Heart left ventricle (tissue), 13 donors: ENCODE results near the gene SUCO.

ENCODE experiments used
- CTCF ChIP-seq, 12 donors: fragments of 200-600 bp; sonication (generic) in 4 of 12; IDR thresholded peaks; one replicate each; pipeline versions ENCODE4 v1.5.0 to v1.8.0; 2018 to 2022; ENCODE audit warnings: antibody characterized with exemption in 12 of 12, mild to moderate bottlenecking in 5 of 12
- POLR2A ChIP-seq, 2 donors: fragments of 450-650 bp; IDR thresholded peaks; one replicate each; pipeline ENCODE4 v1.6.1; 2017; ENCODE audit warnings: antibody characterized with exemption in 2 of 2, mild to moderate bottlenecking in 2 of 2, moderate library complexity in 2 of 2
- donor health status: ischemic (EF 13 %, LVEDD 7.1; RV severe dilation, severe dysfunction).
- donor health status: DM: no; HTN: yes; CAD: no.
- donor health status: DM: no; HTN: no; CAD: no.
- donor health status: ischemic (EF 25% LVEDD 6.9; RV normal size, moderate dysfunction).
- donor health status: ischemic (EF 25% LVEDD 5.7; RV mildly dilated, moderate dysfunction).
- donor health status: ischemic (EF 35%, LVEDD 5.7; RV mildly dilated, moderate dysfunction).
- donor health status: nonischemic (EF 11% LVEDD 7.7; RV severe dilation, severe dysfunction).
- donor health status: DM: yes; HTN: yes; CAD: no.
- donor health status: PGD.
- donor health status: ischemic (EF 29% LVEDD 5.4; RV normal size, mild dysfunction).
- donor health status: nonischemic (EF 23%, LVEDD 6.1; RV moderate dilation, normal function).

- TF ChIP-seq CTCF (IDR thresholded peaks at IDR 0.05) = no peak
- TF ChIP-seq POLR2A (IDR thresholded peaks at IDR 0.05) = no peak
Measured at GRCh38 chr1:172492421-172492820, 40.5 kb upstream of the SUCO start.
